RCC 7860 (cell line): Measurements from ENCODE around the gene PEX26.
"Not testable (repeated sequence)": the region's sequence is repeated elsewhere in the genome, so short reads cannot be mapped to it uniquely, and the experiment has no call there.

Source experiments
- DNase-seq: peaks from one replicate; pipeline ENCODE4 v3.0.0-alpha.2; 2015; ENCODE audit warnings: low spot score
- FAIRE-seq: peaks from 2 replicates; lab custom pipeline; 2012; peaks lifted over from hg19 to GRCh38; lab: Jason Lieb, UNC

The PEX26 gene

DNA sequence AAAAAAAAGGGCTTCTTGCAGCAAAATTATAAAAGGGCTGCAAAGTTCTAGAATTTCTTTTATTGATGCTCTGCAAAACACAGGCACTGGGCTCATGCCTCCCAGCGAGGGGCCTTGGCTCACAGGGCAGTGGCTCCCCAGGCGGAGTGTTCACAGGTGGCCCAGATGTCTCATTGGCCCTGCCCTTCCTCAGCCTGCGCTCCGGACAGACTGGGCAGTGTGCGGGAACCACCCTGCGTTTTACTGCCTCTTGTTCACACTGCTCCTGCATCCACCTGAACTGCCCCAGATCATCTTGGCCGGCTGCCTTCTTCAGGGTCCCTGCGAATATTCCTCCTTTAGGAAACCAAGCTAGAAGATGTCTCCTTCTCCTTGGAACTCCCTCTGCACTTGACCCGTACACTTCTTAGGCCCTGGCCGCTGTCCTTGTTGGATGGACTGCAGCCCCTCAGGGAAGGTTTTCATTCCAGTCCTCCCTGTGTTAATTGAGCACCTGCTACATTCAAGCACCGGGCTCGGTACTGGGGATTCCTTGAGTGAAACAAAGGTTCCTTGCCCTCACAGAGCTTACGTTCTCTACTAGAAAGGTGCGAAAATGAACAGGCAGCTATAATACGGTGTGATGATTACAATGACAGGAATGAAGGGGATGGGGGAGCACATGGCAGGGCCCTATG lies 37.3 kb downstream of the PEX26 start:
- DNase-seq (no peak), FAIRE-seq (no peak)

DNA sequence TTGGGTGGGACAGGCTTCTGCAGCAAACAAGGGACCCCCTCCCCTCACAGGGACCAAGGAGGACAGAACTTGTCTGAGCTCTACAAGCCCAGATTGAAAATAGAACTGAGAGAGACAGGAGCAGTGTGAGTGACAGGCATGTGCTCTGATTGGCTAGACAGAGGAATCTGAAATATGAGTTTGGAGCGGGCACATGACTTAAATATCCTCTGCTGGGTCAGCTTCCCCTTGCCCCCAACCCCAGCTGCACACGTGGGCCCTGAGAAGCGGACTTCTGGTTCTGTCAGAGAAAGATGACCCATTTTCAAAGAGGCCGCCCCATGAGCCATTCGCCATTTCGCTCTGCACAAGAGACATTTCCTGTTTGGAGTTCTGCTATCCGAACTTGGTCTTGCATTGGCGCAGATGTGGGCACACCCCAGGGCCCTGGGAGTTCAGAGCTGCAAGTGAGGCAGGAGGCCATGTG lies 38.1 kb downstream of the PEX26 start:
- DNase-seq (no peak), FAIRE-seq (no peak)

DNA sequence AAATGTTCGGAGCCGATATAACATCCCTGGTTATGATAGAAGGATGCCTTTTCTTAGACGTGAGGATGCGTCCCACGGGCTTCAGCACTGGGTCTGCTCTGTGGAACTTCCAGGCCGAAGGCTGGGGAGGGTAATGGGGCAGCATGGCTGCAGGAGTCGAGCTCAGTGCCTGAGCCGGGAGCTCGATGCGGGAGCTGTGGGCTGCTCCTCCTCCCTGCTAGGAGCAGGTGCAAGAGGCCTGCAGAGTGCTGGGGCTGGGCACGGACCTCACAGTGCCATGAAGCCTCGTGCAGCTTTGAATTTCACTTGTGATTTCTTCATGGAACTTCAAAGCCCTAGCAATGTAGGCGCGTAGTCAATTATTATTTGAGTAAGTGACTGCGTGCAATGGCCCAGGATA lies 38.8 kb downstream of the PEX26 start:
- FAIRE-seq (no peak), DNase-seq (no peak)

DNA sequence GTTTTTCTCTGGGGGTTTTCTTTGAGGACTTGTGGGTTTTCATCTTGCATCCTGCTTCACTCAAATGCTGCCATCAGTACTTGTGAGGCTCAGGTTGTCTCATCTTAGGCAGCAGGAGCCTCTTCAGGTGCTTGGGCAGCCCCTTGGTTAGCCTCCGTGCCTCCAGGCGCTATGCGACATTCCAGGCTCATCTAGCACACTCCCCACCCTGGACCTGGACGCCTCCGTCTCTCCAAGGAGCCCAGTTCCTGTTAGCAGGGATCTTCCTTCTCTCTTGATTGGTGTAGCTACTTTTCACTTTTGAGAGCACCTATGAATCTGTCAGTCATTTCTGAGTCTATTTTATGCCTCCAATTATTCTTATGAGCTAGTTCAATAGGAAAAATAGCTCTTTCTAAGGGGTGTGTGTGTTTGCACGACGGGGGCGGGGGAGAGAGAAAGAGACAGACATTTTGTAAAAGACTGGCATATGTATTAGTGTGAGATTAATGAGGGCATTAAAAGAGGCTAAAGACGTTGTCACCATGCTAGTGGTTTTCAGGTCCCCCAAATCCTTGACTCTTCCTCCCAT lies 40.6 kb downstream of the PEX26 start:
- FAIRE-seq, result no peak

DNA sequence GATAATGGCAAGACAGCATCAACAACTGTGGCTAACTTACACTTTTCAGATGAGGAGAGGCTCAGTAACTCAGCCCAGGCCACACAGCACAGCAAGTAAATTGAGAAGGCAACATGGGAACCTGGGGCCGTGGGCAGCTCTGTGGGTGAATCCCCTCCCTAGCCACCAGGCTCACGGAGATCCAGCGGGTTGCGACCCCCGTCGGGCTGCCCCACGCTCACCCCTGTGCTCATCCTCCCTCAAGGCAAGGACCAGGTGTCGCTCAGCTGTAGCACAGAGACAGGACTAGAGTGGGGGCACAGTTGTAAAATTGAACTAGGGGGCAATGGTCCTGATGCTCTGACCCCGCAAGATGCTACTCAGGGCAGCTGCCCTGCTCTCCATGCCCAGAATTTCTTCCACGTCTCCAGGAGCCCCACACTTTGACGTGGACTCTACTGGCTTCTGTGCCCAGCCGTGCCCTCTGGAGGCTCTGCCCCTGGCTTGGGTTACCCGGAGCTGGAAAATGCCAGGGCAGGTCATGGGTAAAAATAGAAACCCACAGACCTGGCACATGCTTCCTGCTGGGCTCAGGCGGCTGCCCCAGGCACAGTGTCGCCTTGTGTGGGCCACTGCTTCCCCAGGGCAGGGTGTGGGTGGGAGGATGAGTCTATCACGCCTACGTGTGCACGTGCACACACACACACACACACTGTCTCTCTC lies 41.8 kb downstream of the PEX26 start:
- DNase-seq (no peak), FAIRE-seq (no peak)

More for the DNA sequence above, 40.6 kb downstream of the PEX26 start:
- DNase-seq, result no peak

DNA sequence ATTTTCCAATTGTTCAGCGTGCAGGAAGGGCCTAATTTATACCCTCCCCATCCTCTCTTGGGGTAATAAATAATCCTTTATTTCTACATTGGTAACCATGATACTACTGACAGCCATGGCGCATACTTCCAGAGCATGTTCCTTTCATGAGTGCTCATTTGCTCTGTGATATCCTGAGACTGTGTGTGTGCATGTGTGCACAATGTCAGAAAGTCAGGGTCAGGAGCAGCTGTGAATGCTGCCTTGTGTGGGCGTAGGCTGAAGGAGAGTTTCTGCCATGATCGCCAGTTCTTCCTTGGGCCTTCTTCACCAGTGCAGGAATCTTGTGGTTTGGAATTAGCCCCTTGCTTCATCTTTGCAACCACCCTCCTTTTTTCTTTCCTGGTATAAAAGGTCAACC lies 43.1 kb downstream of the PEX26 start:
- no peak for FAIRE-seq
- DNase-seq, result no peak

DNA sequence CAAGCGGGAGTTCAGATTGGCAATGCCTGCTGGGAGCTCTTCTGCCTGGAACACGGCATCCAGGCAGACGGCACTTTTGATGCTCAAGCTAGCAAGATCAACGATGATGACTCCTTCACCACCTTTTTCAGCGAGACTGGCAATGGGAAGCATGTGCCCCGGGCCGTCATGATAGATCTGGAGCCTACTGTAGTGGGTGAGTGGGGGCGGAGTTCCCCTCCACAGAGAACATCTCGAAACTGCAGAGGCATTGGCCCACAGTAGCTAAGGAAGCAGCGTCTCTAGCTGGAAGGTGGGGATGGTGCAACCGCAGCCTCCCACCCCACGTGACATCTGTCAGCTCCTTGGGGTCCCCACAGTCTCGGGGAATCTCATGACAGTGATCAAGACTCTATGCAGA lies 43.7 kb downstream of the PEX26 start:
- no peak for DNase-seq
- no peak for FAIRE-seq

DNA sequence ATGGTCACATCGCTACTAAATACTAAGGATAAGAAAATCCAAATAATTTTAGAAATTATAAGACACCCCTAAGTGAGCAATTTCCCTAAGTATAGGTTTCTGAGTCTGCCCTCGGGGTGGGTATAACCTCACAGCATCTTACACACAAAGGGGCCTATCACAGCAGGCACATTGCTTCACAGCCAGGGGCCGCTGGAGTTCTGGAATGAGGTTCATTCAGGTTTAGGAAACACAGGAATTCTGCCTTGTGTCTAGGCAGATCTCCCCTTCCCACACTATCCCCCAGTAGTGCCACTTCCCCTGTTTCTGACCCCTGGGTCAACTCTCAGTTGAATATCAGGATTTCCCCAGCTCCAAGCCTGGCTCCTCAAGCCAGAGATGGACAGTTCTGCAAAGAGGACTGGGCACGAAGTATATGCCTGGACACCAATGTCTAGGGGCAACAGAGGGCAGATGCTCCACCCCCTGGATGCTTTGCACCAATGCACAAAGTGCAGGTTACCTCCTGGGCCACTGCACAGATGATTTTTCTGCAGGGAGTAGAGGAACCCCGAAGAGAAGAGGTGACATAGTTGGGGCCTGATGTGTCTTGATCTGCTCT lies 44.3 kb downstream of the PEX26 start:
- no peak for DNase-seq
- FAIRE-seq, result no peak

DNA sequence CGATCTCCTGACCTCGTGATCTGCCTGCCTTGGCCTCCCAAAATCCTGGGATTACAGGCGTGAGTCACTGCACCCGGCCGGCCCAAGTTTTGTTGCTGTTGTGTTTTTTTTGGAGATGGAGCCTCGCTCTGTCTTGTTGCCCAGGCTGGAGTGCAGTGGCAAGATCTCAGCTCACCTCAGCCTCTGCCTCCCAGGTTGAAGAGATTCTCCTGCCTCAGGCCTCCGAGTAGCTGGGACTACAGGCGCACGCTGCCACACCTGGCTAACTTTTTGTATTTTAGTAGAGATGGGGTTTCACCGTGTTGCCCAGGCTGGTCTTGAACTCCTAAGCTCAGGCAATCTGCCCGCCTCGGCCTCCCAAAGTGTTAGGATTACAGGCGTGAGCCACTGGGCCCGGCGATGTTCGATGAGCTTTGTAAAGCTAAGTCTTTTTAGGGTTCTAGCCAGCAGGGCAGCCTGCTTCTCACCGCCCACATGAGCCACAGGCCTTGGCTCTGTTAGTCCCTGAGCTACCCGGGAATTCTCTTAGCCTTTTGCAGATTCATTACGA lies 45.8 kb downstream of the PEX26 start:
- DNase-seq, FAIRE-seq: not testable (repeated sequence)

DNA sequence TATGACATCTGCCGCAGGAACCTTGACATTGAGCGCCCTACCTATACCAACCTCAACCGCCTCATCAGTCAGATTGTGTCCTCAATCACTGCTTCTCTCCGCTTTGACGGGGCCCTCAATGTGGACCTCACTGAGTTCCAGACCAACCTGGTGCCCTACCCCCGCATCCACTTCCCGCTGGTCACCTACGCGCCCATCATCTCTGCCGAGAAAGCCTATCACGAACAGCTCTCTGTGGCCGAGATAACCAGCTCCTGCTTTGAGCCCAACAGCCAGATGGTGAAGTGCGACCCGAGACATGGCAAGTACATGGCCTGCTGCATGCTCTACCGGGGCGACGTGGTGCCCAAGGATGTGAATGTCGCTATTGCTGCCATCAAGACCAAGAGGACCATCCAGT lies 48.8 kb downstream of the PEX26 start:
- FAIRE-seq, result no peak

DNA sequence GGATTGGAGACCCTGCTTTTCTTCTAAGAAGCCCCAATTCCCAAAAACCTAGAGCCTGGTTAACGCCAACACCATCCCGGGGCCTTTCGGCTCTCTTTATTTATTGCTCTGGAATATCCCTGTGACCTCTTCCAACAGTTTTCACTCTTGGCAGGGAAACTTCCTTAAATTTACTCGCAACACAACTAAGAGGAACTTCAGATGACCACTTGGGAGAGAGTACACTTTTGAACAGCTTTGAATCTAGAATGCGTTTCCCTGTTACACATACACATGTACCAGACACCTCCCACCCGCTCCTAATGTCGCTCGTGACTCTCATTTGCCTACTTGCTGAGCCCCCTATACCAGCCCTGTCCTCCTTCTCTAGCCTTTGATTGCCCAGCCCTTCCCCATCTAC lies 52.2 kb downstream of the PEX26 start:
- FAIRE-seq (no peak), DNase-seq (no peak)

More for the DNA sequence above, 48.8 kb downstream of the PEX26 start:
- DNase-seq, result no peak

DNA sequence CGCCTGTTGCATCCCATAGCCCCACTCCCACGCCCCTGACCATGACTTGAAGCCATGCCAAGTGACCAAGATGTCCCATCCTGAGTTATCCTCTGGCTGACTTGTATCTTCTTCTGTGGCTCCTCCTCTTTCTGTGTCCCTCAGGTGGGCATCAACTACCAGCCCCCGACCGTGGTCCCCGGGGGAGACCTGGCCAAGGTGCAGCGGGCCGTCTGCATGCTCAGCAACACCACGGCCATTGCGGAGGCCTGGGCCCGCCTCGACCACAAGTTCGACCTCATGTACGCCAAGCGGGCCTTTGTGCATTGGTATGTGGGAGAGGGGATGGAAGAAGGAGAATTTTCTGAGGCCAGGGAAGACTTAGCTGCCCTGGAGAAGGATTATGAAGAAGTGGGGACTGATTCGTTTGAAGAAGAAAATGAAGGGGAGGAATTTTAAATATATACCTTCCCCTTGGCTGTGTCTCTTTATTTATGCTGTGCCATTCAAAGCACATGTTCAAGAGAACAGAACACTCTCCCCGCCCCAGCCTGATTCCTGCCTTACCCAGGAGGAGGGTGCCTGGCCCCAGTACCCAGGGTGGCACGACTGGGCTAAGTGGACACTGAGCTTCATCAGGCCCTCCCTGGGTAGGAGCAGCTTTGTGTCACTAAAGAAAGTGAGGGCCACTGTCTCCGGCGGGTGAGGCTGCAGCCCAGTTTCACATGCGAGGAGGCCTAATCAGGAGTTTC lies 53.1 kb downstream of the PEX26 start:
- DNase-seq (no peak), FAIRE-seq (no peak)

DNA sequence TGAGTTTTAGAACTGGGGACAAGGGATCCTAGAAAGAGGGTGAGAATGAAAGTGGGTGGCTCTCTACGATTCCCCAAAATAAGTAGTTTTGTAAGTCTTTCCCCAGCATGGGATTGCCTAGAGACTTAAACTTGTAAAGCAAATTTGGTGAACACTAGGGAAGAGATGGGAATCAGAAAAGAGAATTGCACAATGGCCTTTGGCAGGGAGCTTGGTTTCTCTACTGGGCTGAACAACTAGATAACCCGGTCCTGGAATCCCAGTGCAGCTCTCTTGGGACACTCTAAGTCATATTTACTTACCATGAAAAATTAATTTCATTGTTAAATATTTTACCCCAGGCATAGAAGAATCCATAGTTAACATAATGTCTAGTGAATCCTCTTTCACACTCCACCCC lies 55.7 kb downstream of the PEX26 start:
- FAIRE-seq, result no peak
- no peak for DNase-seq

DNA sequence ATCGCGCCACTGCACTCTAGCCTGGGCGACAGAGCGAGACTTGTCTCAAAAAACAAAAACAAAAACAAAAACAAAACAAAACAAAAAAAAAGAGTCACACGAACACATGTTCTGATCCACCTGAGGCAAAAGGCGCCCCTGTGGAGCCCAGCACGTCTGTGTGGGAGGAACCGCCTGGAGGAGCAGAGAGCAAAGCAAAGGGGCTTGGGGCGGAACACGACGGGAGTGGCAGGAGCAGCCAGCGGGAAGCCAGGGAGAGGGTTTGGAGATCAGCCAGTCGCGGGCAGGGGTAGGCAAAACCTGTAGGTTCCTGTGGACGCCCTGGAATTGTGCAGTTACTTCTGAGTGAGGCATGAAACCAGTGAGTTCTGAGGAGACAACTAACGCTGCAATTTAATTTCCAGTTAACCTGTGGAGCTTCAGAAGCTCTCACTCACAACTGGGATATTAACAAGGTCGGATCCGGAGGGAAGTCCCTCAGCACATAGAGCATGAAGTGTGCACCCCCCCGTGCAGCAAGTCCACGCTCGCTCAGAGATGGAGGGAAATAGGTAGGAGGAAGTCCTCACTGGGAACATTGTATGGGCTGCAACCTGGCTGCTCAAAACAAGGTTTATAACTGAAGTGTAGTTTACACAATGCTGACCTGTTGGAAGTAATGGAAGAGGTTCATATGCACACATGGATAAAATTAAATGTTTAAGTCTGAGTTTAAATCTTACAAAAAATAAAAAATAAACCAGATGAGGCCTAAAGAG lies 59.0 kb downstream of the PEX26 start:
- FAIRE-seq (no peak), DNase-seq (no peak)

DNA sequence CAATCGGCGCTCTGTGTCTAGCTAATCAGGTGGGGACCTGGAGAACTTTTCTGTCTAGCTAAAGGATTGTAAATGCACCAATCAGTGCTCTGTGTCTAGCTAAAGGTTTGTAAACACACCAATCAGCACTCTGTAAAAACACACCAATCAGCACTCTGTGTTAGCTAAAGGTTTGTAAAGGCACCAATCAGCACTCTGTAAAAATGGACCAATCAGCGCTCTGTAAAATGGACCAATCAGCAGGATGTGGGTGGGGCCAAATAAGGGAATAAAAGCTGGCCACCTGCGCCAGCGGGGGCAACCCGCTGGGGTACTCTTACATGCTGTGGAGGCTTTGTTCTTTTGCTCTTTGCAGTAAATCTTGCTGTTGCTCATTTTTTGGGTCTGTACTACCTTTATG lies 63.2 kb downstream of the PEX26 start:
- not testable (repeated sequence) for FAIRE-seq, DNase-seq

DNA sequence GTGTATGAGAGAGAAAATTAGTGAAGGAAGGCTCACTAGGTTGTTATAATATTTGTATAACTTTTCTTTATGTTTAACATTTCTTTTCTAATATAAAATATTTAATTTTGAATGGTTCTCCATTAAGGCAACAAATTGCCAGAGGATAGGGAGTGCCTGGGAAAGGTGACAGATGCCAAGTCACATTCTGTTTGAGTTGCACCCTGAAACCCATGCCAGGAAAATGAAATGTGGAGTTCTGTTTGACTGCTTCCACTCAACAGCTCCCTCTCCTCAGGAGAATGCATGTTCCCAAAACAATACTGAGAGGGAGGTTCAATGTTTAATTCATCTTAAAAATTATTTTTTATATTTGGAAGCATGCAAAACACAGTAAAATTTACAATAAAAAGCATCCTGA lies 66.3 kb downstream of the PEX26 start:
- DNase-seq, result no peak
- no peak for FAIRE-seq

DNA sequence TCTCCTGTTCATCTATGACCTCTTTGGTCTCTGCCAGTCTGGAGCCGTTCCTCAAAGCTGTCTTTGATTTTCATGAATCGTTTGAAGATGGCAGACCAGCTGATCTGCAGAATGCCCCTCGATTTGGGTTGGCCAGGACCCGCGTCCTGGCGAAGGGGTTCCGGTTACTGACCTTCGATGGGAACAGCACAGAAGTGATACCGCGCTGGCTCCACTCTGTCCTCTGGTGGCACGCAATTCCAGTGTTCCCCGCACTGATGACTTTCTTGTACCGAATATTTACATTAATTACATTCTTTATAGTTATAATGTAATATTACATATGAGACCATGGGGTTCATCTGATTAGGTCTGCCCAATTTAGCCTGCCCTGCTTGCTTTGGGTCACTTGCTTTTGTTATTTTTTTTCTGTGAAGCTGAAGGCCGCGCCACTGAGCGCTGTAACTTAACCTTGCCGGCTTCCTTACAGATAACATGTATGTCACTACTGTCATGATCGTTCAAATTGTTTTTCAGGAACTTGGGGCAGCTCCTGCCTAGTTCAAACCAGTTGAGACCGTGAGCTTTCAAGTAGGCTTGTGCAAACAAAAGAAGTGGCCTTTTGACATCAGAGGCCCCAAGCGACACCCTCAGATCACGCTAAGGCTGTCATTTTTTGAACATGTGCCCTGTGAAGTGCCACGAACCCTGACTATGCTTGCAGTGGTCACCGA lies 68.0 kb downstream of the PEX26 start:
- DNase-seq, result no peak
- FAIRE-seq, result no peak

DNA sequence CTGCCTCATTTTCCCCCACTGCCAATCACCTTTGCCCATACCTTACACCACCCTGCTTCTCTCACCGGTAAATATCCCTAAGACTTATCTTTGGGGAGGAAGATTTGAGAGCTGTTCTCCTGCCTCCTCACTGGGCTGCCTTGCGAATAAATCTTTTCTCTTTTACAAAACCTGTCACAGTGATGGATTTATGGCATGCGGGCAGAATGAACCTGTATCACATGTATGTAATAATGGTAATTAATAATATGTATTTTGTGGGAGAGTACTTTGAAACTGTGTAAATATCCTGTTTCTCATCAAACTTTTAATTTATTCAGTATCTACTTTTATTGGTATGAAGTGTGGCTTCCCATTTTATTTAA lies 68.6 kb downstream of the PEX26 start:
- no peak for FAIRE-seq
- DNase-seq, result no peak

DNA sequence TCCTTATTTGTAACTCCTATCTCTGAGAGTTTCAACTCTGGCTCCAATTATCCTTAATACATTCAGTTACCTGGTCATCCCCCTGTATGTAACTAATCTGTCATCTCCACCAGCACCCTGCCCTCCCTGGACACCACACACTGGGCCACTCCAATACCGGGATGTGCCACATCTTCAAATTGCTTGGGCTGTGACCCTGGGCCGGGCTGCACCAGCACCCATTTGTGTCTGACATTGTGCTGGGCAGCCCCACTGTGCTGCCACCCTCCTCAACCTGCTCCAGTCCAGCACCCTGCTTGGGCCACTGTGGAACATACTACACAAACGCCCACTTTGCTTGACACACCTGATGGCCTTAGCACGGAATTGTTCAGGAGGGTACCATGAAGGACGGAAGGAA lies 70.0 kb downstream of the PEX26 start:
- DNase-seq (no peak), FAIRE-seq (no peak)
